Fibroblast of skin of right quadriceps (primary cell): ENCODE measurements around the gene SH3RF3.

Source experiments
- DNase-seq: peaks from one replicate; pipeline ENCODE4 v3.0.0-alpha.2; 2013

SH3RF3 gene

DNA sequence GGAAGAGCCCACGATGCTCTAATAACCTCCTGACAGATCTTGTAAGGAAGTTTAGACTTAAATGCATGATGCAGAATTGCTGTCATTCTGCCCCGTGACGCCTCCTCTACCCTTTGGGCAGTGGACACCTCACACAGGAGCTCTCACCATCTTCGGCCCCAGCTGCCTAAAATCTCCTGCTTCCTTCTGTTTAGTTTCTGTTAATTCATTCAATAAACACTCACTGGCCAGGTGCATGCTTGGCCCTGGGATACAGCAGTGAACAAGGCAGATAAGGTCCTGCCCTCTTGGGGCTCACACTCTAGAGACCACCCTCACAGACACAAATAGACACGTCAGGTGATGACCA lies 403.7 kb downstream of the SH3RF3 start:
- no peak for DNase-seq

DNA sequence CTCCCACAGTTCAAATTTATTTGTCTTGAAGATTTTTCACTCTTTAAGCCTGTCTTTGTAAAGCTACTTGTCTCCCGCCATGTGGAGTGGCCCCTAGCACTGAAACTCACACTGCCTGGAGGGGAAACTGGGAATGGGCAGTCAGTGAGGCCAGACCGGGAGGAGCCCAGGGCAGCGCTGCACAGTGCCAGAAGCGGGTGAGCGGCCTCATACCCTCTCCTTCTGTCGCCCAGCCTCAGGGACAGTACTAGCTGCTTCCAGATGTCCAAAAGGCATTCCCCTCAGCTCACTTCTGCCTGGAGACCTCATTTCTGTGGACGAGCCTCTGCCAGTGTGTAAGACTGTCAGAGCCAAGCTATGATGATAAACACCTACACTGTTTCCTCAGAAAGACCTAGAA lies 404.8 kb downstream of the SH3RF3 start:
- DNase-seq = no peak

DNA sequence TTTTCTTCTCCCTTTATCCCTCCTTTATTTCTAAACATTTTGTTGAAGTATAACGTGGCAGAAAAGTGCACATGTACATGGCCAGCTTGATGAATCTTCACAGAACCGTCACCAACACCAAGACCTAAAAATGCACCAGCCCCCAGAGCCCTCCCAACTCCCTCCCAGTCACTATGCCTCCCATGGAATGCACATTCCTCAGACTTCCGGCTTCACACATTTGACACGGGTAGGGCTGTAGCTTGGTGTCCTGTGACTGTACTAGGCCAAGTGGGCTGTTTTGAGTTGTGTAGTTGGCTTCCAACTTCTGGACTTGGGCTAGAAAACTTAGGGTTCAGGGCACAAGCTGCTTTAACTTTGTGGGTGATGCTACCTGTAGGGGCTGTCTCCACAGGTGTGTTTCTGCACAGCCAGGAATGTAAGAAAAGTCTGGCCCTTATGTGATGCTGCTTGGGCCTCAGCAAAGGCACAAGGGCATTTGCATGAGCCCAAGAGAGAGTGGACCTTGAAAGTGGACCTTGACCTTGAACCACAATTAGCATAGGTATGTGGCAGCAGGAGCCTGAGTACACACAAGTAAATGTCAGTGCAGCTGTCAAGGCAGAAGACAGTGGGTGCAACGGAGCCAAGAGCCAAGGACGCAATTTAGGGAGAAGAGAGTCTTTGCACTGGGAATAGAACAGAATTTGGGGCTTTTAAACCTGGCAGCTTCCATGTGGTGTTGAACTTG lies 406.4 kb downstream of the SH3RF3 start:
- peak; percentile 21 for DNase-seq

DNA sequence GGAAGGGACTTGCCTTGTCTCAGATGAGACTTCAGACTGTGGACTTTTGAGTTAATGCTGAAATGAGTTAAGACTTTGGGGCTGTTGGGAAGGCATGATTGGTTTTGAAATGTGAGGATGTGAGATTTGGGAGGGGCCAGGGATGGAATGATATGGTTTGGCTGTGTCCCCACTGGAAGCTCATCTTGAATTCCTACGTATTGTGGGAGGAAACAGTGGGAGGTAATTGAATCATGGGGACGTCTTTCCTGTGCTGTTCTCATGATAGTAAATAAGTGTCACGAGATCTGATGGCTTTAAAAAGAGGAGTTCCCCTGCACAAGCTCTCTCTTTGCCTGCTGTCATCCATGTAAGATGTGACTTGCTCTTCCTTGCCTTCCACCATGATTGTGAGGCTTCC lies 407.6 kb downstream of the SH3RF3 start:
- peak; percentile 36 for DNase-seq

DNA sequence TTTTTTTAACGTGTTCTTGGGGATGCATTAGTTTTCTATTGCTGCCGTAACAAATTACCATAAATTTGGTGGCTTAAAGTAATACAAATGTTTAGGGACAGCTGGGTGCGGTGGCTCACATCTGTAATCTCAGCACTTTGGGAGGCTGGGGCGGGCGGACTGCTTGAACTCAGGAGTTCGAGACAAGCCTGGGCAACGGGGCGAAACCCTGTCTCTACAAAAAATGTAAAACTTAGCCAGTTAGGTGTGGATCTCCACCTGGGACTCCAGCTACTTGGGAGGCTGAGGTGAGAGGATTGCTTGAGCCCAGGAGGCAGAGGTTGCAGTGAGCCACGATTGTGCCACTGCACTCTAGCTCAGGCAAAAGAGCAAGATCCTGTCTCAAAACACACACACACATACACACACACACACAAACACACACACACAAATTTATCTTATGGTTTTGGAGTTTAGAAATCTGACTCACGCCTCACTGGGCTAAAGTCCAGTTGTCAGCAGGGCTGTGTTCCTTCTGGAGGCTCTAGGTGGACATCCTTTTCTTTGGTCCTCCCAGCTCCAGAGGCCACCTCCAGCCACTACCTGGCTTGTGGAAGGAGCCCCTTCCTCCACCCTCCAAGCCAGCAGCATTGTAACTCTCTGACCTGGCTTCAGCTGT lies 408.7 kb downstream of the SH3RF3 start:
- DNase-seq = peak; percentile 9

DNA sequence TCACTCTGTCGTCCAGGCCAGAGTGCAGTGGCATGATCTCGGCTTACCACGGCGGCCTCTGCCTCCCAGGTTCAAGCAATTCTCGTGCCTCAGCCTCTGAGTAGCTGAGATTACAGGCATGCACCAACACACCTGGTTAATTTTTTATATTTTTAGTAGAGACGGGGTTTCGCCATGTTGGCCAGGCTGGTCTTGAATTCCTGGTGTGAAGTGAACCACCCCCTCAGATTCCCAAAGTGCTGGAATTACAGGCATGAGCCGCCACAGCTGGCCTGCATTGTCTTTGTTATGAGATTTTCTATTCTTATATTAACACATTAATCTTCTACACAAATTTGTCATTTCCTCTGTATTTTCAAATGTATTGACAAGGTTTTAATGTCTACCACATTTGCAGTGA lies 409.5 kb downstream of the SH3RF3 start:
- DNase-seq = no peak

DNA sequence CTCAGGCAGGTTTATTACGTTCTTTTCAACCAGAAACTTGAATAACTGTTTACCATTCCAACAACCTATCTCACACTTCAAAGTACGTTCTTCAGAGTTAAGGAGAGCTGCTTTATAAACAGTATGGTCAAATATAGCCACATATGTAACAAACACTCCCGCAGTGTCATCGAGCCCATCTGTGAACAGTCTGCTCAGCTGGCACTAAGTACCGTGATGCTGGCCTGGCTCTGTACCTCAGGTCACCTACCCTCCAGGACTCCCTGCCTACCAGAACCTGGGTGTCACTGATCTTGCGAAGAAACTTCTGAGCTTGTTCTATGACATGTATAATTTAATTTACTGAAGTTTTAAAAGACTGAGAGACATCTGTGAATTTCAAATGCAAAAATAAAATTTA lies 413.4 kb downstream of the SH3RF3 start:
- DNase-seq = no peak

DNA sequence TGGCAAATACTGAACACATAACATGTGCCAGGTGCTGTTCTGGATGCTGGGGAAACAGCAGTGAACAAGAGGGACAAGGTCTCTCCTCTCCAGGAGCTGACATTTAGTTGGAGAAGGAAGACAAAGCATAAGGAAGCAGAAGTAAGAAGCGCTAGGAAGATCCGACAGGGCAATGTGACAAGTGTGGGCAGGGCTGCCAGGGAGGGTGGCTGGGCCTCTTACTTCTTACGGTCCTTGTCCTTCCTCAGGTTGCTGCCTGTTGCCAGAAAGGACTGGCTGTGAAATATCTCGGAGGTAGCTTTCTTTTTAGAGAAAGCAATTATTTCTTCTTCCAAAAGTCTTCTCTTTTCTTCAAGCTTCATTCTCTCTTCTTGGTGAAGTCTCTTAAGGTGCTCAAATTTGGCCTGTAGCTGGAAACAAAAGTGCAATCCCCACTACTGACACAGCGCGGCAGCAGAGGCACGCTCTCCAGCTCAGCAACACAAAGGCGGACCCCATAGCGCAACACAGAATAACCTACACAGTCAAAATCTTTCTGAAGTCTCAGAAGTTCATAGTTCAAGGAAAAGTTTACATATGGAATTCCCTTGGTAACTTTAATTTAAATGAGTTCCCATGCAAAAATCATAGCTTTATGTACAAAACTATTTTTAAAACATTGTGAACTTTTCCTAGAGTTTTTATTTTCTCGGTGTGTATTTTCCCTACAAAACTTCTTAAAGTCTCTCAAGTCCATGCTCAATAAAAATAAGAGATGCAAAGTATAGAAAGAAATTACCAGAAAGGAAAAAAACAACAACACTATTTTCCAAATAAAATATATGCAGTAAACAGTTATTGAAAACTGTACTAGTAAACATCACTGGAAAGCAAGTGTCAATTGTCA lies 417.1 kb downstream of the SH3RF3 start:
- DNase-seq = peak; percentile 55

DNA sequence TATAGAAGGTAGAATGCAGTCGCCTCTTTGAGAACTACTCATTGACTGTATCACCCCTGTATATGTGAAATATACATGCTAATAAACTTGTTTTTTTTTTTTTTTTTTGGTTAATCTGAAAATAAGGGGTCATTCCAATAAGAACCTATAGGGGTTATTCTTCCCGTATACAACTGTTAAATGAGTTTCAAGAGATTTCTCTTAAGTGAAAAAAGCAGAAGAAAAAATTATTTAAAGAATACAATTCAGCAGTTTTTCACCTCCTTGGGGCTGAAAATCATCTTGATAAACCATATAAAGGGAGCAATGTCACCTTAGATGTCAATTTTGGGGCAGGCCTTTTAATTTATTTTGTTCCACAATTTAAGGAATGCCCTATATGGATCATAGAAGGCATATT lies 418.3 kb downstream of the SH3RF3 start:
- DNase-seq = no peak

DNA sequence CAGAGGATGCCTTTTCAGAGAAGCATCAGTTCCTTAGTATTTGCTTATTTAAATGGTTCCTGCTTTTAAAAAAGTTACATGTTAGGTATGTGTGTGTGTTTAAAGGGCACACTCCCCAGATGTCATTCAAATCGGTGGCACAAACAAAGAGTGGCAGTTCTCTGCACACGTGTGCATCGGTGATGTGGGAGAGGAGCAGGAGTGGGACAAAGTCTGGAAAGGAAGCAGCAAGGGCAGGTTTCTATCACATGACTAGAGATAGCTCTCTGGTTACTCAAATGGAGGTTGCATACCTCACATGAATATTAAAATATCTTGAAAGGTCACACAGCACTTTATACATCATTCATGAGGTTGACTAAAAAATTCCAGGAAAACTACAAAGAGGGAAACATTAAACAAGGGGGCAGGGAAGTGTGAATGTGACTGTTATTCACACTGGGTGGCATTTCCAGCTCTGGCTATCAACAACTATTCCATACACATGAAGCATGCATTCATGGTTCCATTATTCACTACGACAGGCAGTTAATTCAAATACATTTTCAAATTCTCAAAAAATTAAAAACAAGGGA lies 420.1 kb downstream of the SH3RF3 start:
- DNase-seq = no peak
